Endothelial cell of umbilical vein (primary cell): ENCODE results near the gene JPT2. TPM values are rescaled to one million over a fixed set of nuclear protein-coding genes. Genes with fewer than 3 reads are reported as not detected.

Source experiments
- BruUV-seq: library from RNA; stranded (reverse); fragments of 400-500 nt; replicated peaks from 2 replicates; lab custom pipeline; 2021; lab: Mats Ljungman, UMichigan
- CTCF ChIA-PET: fragments of 300-600, 350-600 bp; sonication (Branson Sonifier 250); formaldehyde crosslinking; loops from one replicate; lab custom pipeline; 2021; ENCODE audit warnings: antibody characterized with exemption, inconsistent platforms; lab: Charles Lee
- POLR2A ChIA-PET: fragments of 300-600, 350-600 bp; sonication (Branson Sonifier 250); formaldehyde crosslinking; loops from one replicate; lab custom pipeline; 2021; ENCODE audit warnings: antibody characterized with exemption, inconsistent platforms; lab: Charles Lee
- DNase-seq: peaks from one replicate; pipeline ENCODE4 v3.0.0-alpha.2; 2011; ENCODE audit warnings: low read depth, low spot score
- FAIRE-seq: peaks from 2 replicates; lab custom pipeline; 2011; peaks lifted over from hg19 to GRCh38; lab: Jason Lieb, UNC
- H2AFZ ChIP-seq: 2 replicates; pipeline ENCODE4 v1.6.0; 2012; ENCODE audit warnings: low read depth, low read length, control low read depth, inconsistent platforms
- H3K27ac ChIP-seq: 2 replicates; pipeline ENCODE4 v1.5.1; 2011; ENCODE audit warnings: low read depth, mild to moderate bottlenecking, control low read depth, low read length, moderate library complexity; ENCODE audit not compliant: insufficient read depth
- H3K27me3 ChIP-seq, 2 experiments: 2 replicates each; pipeline versions ENCODE4 v1.6.0 to v1.6.1; 2011; ENCODE audit warnings: low read length in 2 of 2, mixed read lengths in 1 of 2; ENCODE audit not compliant: control insufficient read depth in 2 of 2, insufficient read depth in 2 of 2
- H3K36me3 ChIP-seq, 2 experiments: 2 replicates in 1 of 2; 3 replicates in 1 of 2; pipeline ENCODE4 v1.5.1; 2011; ENCODE audit warnings: low read length in 2 of 2, mild to moderate bottlenecking in 1 of 2, moderate library complexity in 1 of 2; ENCODE audit not compliant: control insufficient read depth in 2 of 2, insufficient read depth in 2 of 2; ENCODE audit errors: extremely low read depth in 1 of 2
- H3K4me1 ChIP-seq: 3 replicates; pipeline ENCODE4 v1.5.1; 2011; ENCODE audit warnings: mild to moderate bottlenecking, low read length; ENCODE audit not compliant: control insufficient read depth, insufficient read depth; ENCODE audit errors: extremely low read depth
- H3K4me2 ChIP-seq: 2 replicates; pipeline ENCODE4 v1.6.1; 2011; ENCODE audit warnings: low read length, control low read depth, mixed read lengths; ENCODE audit not compliant: insufficient read depth
- H3K4me3 ChIP-seq, 3 experiments: fragments of 200-600 bp in 1 of 3; sonication (generic), shearing (Covaris generic) in 1 of 3; replicated peaks in 1 of 3; 2 replicates each; pipeline ENCODE4 v1.5.1; 2011 to 2016; ENCODE audit warnings: control low read depth in 3 of 3, low read length in 3 of 3, mild to moderate bottlenecking in 2 of 3, inconsistent platforms in 1 of 3, low read depth in 1 of 3, moderate library complexity in 1 of 3; ENCODE audit not compliant: insufficient read depth in 1 of 3
- H3K79me2 ChIP-seq: 2 replicates; pipeline ENCODE4 v1.6.0; 2012; ENCODE audit warnings: low read length, inconsistent platforms; ENCODE audit not compliant: control insufficient read depth, insufficient read depth
- H3K9ac ChIP-seq: replicated peaks from 2 replicates; pipeline ENCODE3; 2011; ENCODE audit warnings: low read length, control low read depth; ENCODE audit not compliant: insufficient read depth; ENCODE audit errors: extremely low read depth
- H3K9me1 ChIP-seq: replicated peaks from 3 replicates; pipeline ENCODE4 v1.6.0; 2011; ENCODE audit warnings: mild to moderate bottlenecking, low read length; ENCODE audit not compliant: control insufficient read depth, insufficient read depth; ENCODE audit errors: extremely low read depth
- H3K9me3 ChIP-seq: replicated peaks from 2 replicates; pipeline ENCODE4 v1.5.1; 2012; ENCODE audit warnings: low read length, inconsistent platforms; ENCODE audit not compliant: control insufficient read depth, insufficient read depth
- H4K20me1 ChIP-seq: replicated peaks from 2 replicates; pipeline ENCODE3; 2011; ENCODE audit warnings: mild to moderate bottlenecking, low read length; ENCODE audit not compliant: control insufficient read depth, insufficient read depth; ENCODE audit errors: extremely low read depth
- CTCF ChIP-seq, 2 donors: IDR thresholded peaks; 1 replicate in 1 of 2; 2 replicates in 1 of 2; pipeline ENCODE4 v1.5.1; 2011; ENCODE audit warnings: low read length in 2 of 2, mild to moderate bottlenecking in 2 of 2, moderate library complexity in 2 of 2, control low read depth in 1 of 2, inconsistent platforms in 1 of 2, low read depth in 1 of 2; ENCODE audit not compliant: insufficient read depth in 1 of 2; ENCODE audit errors: extremely low read depth in 1 of 2
- EZH2 ChIP-seq: IDR thresholded peaks from 2 replicates; pipeline ENCODE4 v1.6.1; 2012; ENCODE audit warnings: borderline replicate concordance, low read depth, mild to moderate bottlenecking, moderate library complexity, low read length, inconsistent platforms; ENCODE audit not compliant: severe bottlenecking
- FOS ChIP-seq: IDR thresholded peaks from 2 replicates; pipeline ENCODE4 v1.6.1; 2011; ENCODE audit warnings: mild to moderate bottlenecking, low read length, moderate library complexity, borderline replicate concordance; ENCODE audit not compliant: insufficient read depth
- GATA2 ChIP-seq: IDR thresholded peaks from 2 replicates; pipeline ENCODE4 v1.7.0; 2011; ENCODE audit warnings: low read depth, mild to moderate bottlenecking, moderate library complexity, mixed read lengths, low read length; ENCODE audit not compliant: insufficient read length, insufficient read depth
- JUN ChIP-seq: IDR thresholded peaks from 2 replicates; pipeline ENCODE4 v1.6.1; 2011; ENCODE audit warnings: borderline replicate concordance, low read depth; ENCODE audit not compliant: insufficient read length, insufficient read depth
- MAX ChIP-seq: IDR thresholded peaks from 2 replicates; pipeline ENCODE4 v1.6.1; 2011; ENCODE audit not compliant: insufficient read depth, insufficient read length
- MYC ChIP-seq: IDR thresholded peaks from one replicate; pipeline ENCODE4 v1.6.1; 2011; ENCODE audit warnings: mild to moderate bottlenecking, low read depth, low read length
- POLR2A ChIP-seq: IDR thresholded peaks from 2 replicates; pipeline ENCODE4 v1.6.1; 2012; ENCODE audit warnings: low read depth, mild to moderate bottlenecking, control low read depth, low read length
- POLR2AphosphoS5 ChIP-seq: IDR thresholded peaks from 2 replicates; pipeline ENCODE4 v1.6.1; 2012; ENCODE audit warnings: low read depth, mild to moderate bottlenecking, control low read depth, low read length, moderate library complexity; ENCODE audit not compliant: insufficient read depth
- dilution Hi-C: fragments of 300-500 bp; cut with MboI; formaldehyde crosslinking; loops from one replicate; pipeline ENCODE4 v1.15.0; 2019; ENCODE audit warnings: low sequenced_read_pairs; ENCODE audit not compliant: extremely low pct_ligation_motif_present
- intact Hi-C: fragments of 100-400 bp; cut with micrococcal nuclease; formaldehyde crosslinking; loops from one replicate; pipeline ENCODE4 v1.10.0; 2022
- polyA plus RNA-seq, 4 experiments: library from polyadenylated mRNA; depleted of rRNA in 3 of 4; stranded (reverse) in 3 of 4; unstranded in 1 of 4; fragments of >200 nt; gene quantifications; 2 replicates each; pipeline versions ENCODE4 v1.2.1 to v1.2.3, GENCODE V29; 2011 to 2012; ENCODE audit warnings: missing spikeins in 1 of 4
- total RNA-seq: library from RNA; stranded (reverse); gene quantifications from 2 replicates; pipeline ENCODE4 v1.2.3, GENCODE V29; 2021

The JPT2 gene
- total and polyA plus RNA-seq, 2 donors (not counting 3 experiments of a cell fraction or from before 2014, with no cell fraction given), result 35.8 to 93.3 TPM

GRCh38 chr16:1713933-1714332 is 35.9 kb downstream of the JPT2 start:
- Histone ChIP-seq H3K4me3 (no peak overlapping the region), H3K9ac (no peak overlapping the region), H3K27ac (no peak overlapping the region), H3K9me1 (no peaks in the 10 kb centered on the region), H2AFZ (no peak overlapping the region), H3K27me3 (no peaks in the 10 kb centered on the region), H3K4me2 (no peak overlapping the region), H3K79me2 (peaks cover 66% of the 10 kb centered on the region), H3K9me3 (no peaks in the 10 kb centered on the region), H3K36me3 (no peaks in the 10 kb centered on the region), H3K4me1 (no peaks in the 10 kb centered on the region), H4K20me1 (no peaks in the 10 kb centered on the region)
- ChIA-PET POLR2A (interaction anchor here (0.5 kb wide), 1 partner anchor 9 kb away, joined by 4 read pairs; no protein-coding TSS in a partner anchor), CTCF (no interaction called here)
- DNase-seq, result no peak
- no peak for FAIRE-seq
- no TSS peak for BruUV-seq
- TF ChIP-seq FOS (no peak), CTCF (IDR thresholded peaks at IDR 0.05; ENCODE audit: extremely low read depth in 1 of 2, insufficient read depth in 1 of 2, low read depth in 1 of 2, low read length in 2 of 2) (no peak), JUN (no peak), POLR2AphosphoS5 (no peak), MYC (no peak), GATA2 (no peak)
- dilution Hi-C loops, result no loop called here
- intact Hi-C loops, result no loop called here

GRCh38 chr16:1715220-1715619 is 37.1 kb downstream of the JPT2 start:
- no peak overlapping the region for H3K27ac ChIP-seq
- ChIA-PET CTCF (interaction anchor here (0.5 to 1.0 kb wide), 2 partner anchors 8 to 10 kb away, joined by 3 to 10 read pairs; partner anchors contain the start of gene MAPK8IP3), POLR2A (no interaction called here)
- H3K4me3 ChIP-seq, result no peak overlapping the region
- H3K4me1 ChIP-seq, result no peaks in the 10 kb centered on the region
- no peaks in the 10 kb centered on the region for H4K20me1 ChIP-seq
- H2AFZ ChIP-seq, result no peak overlapping the region
- FAIRE-seq (no peak), DNase-seq (no peak)
- H3K9me3 ChIP-seq, result no peaks in the 10 kb centered on the region
- H3K9ac ChIP-seq, result no peak overlapping the region
- no peaks in the 10 kb centered on the region for H3K27me3 ChIP-seq
- intact Hi-C loops, result no loop called here
- H3K9me1 ChIP-seq, result no peaks in the 10 kb centered on the region
- dilution Hi-C loops, result no loop called here
- no peaks in the 10 kb centered on the region for H3K36me3 ChIP-seq
- no peak overlapping the region for H3K4me2 ChIP-seq
- no TSS peak for BruUV-seq
- H3K79me2 ChIP-seq, result peaks cover 61% of the 10 kb centered on the region
- TF ChIP-seq GATA2 (no peak), JUN (no peak), FOS (no peak), CTCF (IDR thresholded peaks at IDR 0.05; ENCODE audit: extremely low read depth in 1 of 2, insufficient read depth in 1 of 2, low read depth in 1 of 2, low read length in 2 of 2) (no peak), MAX (no peak), EZH2 (no peak), POLR2A (no peak)
